ENCODE measurements around the gene CEP170. TPM values are rescaled to one million over a fixed set of nuclear protein-coding genes. Genes with fewer than 3 reads are reported as not detected.
A peak's percentile ranks its signal among the peaks of the same experiment; 100 is the strongest.

Gene CEP170
- total RNA-seq, result 40.8 TPM

DNA sequence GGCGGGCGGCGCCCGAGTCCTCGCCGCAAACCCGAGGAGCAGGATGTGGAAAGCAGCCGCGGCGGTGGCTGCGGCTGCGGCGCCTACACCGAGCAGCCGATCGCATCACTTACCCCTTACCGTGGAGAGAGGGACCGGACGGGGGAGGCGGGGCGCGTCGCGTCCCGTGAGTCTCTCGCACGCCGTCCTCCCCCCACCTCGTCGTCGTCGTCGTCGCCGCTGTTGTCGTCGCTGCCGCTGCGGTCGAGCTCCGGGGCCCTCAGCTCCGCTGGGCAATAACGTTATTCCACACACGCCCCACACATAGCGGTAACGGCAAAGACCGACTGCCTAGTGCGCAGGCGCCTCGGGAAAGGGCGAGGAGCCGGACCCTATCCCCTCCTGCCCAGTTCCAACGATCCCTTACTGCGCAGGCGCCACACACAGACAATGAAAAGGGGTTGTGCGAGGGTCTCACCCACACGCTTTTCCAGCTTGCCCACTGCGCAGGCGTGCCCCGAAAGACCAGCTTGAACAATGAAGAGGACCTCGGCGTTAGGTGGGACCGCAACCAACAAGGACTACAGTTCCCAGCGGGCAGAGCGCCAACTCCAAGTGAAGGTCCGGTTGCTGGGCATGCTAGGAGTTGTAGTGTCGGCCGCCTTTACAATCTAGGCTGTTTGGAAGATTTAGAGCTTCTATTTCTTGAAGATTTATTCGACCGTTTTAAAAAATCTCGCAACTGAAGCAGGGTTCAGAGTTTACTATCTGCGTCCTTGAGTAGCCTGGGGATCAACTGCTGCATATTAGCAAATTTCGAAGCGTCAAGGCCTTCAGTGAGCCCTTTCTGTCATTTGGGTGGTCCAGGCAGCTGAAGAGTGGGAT lies at the start of gene CEP170:
CEP170 (minus strand) TSS at position 355 of the 864 bp plus-strand sequence. CDS start 30,001 bp downstream, outside the sequence.
- DNase-seq (ENCODE audit: low spot score), result peak; percentile 93

GRCh38 chr1:243301059-243301458 lies 46.0 kb upstream of the CEP170 start:
- no peak for DNase-seq (ENCODE audit: low spot score)

DNA sequence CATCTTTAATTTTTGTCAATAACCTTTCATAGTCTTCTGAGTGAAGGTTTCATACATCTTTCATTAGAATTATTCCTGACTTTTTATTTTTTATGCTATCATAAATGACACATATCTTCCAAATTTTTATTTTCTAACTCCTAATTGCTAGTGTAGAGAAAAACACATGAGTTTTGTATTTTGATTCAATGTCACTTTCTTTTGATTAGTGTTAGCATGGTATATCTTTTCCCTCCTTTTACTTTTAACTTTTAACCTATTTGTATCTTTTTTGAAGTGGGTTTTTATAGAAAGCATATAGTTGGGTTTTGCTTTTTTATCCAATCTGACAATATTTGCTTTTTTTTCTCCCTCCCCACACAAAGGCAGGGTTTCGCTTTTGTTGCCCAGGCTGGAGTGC lies 44.0 kb upstream of the CEP170 start:
- no peak for DNase-seq (ENCODE audit: low spot score)

DNA sequence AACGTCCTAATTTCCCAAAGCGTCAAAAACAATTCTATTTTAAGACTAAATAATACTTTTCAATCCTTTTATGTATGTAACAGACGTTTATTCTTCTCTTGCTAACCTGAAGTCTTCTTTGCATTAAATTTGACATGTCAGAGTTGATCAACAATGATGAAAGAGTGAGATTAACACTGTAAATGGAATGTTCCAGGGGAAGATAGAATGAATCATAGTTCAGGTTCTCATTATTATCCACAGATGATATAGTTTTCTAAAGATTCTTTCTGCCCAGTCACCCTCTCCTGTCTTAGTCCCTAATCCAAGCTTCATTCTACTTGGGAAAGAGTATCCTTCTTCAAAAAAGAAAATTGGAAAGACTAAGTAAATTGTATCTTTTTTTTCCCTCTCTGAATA lies 39.6 kb upstream of the CEP170 start:
- no peak for DNase-seq (ENCODE audit: low spot score)

DNA sequence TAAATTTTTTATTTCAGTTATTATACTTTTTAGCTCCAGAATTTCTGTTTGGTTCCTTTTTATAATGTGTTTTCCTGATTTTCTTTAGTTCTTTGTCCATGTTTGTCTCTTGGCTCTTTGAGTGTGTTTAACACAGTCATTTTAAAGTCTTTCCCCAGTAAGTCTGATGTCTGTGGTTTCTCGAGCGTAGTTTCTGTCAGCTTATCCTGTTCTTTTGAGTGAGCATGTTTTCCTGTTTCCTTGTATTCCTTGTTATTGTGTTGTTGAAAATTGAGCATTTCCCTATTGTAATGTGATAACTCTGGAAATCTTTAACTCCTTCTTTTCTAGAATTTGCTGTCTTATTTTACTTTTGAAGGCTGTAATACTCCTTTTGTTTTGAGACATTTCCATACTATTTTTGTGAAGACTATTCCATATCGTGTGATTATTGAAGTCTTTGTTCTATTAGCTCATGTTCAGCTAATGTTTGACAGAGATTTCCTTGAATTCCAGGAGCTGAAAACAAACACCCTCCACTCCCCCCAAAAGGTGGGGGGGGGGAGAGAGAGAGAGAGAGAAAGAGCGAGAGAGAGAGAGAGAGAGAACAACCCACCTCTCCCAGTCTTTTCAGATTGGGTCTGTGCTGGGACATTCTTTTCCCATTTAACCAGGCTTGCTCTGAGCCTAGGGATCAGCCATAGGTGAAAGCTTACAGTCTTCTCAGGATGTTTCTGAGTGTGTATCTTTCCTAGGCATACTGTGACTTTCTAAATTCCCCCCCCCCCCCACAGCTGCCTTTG lies 39.1 kb upstream of the CEP170 start:
- DNase-seq (ENCODE audit: low spot score), result no peak

- DNase-seq (ENCODE audit: low spot score), result no peak
These were observed 37.0 kb upstream of the CEP170 start for GRCh38 chr1:243292117-243292516.

- no peak for DNase-seq (ENCODE audit: low spot score)
These were observed 36.2 kb upstream of the CEP170 start for GRCh38 chr1:243291292-243291691.

DNA sequence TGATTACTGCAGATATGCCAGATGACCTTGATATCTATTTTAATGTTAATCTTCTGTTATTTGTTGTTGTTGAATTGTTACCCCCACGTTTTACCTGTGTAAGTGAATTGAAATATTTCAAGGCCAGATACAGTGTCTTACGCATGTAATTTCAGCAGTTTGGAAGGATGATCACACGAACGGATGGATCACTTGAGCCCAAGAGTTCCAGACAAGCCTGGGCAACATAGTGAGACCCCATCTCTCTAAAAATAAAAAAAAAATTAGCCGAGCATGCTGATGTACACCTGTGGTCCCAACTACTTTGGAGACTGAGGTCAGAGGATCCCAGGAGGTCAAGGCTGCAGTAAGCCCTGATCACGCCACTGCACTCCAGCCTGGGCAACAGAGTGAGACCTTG lies 33.0 kb upstream of the CEP170 start:
- DNase-seq (ENCODE audit: low spot score), result no peak

DNA sequence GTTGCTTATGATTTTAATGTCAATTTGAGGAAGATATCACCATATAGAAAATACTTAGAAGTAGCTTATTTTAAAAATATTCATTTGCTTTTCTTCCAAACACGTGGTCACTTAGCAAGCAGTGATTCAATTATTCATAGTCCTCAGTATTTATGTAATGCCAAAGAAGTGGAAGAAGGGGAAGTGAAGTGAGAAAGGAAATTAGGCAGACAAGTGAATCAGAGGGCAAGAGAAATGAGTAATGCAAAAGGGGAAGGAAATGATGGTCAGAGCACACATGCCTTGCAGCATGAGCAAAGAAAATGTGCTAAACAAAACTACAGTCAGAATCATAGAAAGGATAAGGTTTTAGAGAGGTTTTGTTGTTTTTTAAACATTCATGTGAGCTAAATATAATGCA lies 32.6 kb upstream of the CEP170 start:
- no peak for DNase-seq (ENCODE audit: low spot score)

DNA sequence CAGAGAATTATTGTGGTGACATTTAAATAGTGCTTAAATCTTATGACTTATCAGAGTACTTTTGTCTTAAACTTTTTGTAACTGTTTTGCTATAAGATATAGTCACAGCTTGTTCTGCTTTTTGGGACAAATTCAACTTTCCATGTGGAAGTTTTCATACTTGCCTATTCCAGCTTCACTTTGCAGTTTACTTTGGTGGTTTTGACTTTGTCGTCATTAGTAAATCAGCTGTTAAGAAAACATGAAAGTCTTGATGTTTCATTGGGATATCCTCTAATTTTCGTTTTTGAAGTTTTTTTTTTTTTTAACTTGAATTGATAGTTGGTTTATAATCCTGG lies 32.0 kb upstream of the CEP170 start:
- DNase-seq (ENCODE audit: low spot score), result no peak

- DNase-seq (ENCODE audit: low spot score), result no peak
These were observed 31.5 kb upstream of the CEP170 start for GRCh38 chr1:243286409-243287122.

DNA sequence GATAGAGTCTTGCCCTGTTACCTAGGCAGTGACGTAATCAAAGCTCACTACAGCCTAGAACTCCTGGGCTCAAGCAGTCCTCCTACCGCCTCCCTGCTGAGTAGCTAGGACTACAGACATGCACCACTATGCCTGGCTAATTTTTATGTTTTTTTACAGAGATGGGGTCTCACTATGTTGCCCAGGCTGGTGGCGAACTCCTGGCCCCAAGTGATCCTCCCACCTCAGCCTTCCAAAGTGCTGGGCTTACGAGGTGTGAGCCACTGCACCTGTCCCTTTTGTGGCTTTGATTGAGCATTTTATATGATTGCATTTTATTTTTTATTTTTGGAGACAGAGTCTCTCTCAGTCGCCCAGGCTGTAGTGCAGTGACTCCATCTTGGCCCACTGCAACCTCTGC lies 26.6 kb upstream of the CEP170 start:
- DNase-seq (ENCODE audit: low spot score), result no peak

GRCh38 chr1:243280571-243281129 lies 25.6 kb upstream of the CEP170 start:
- DNase-seq (ENCODE audit: low spot score), result no peak

- no peak for DNase-seq (ENCODE audit: low spot score)
These were observed 20.2 kb upstream of the CEP170 start for GRCh38 chr1:243275316-243275715.

DNA sequence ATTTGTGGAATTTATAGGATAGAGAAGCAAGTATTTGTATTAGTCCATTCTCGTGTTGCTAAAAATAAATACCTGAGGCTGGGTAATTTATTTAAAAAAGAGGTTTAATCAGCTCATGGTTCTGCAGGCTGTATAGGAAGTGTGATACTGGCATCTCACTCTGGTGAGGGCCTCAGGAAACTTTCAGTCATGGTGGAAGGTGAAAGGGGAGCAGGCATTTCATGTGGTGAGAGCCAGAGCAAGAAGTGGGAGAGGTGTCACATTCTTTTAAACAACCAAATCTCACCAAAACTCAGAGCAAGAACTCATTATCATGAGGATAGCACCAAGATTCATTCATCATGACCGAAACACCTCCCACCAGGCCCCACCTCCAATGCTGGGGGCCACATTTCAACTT lies 18.9 kb upstream of the CEP170 start:
- no peak for DNase-seq (ENCODE audit: low spot score)

DNA sequence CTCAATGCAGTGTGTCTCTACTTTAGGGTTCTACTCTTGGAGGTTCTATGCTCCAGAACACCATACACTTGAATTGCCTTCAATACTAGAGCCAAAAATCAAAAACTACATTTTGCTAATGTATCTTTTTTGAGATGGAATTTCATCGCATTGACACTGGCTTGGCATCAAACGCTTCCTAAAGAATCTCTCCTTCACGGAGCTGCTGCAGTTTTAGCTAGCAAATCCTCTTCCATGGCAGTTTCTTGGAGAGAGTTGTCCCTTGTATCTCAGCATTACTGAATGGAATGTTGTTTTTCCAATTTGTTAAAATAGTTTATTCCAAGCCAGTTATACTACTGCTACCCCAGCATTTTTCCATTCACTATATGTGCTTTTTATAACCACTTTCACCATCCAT lies 18.4 kb upstream of the CEP170 start:
- DNase-seq (ENCODE audit: low spot score), result no peak

DNA sequence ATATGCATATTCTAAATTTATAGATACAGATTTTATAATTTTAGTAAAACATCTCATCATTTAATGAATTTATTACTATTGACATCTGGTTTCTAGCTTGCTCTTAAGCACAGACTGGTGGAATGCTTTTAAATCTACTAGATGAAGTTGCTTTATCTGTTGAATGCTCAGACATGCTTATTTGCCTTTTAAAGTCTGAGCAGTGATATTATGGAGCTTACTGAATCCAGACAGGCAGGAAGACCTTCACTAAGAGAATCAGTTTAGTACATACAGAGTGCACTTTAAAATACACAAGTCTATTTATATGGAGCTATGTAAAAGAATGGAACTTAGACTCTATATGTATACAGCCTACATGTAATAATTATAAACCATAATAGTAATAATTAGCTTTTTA lies 17.3 kb upstream of the CEP170 start:
- no peak for DNase-seq (ENCODE audit: low spot score)

- DNase-seq (ENCODE audit: low spot score), result no peak
These were observed 16.9 kb upstream of the CEP170 start for GRCh38 chr1:243271996-243272395.

DNA sequence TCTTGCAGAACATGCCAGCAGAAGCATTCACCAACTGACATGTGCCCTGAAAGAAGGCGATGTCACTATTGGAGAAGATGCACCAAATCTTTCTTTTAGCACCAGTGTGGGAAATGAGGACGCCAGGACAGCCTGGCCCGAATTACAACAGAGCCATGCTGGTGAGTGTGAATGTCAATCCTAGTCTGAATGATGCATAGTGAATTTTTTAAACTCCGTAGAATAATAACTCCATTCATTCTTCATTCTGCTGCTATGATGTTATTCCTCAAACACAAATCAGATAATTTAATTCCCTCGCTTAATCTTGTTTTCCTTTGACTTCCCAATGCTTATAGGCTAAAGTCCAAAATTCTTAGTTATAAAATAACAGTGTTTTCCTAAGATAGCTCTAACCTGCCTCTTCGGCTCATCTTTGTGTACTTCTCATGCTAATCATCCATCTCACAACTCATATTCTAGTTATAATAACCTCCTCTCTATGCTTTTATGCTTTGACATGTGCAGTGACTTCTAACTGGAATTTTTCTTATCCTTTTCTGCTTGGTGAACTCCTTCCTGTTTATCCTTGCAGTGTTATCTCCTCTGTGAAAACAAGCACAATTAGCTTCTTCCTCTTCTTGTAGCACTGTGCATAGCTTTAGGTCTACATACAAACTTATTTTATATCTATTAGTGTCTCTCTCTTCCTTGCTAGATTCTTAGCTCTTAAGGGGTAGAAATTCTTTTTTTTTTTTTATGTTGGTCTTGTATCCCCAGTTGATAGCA lies 15.2 kb upstream of the CEP170 start:
- no peak for DNase-seq (ENCODE audit: low spot score)

DNA sequence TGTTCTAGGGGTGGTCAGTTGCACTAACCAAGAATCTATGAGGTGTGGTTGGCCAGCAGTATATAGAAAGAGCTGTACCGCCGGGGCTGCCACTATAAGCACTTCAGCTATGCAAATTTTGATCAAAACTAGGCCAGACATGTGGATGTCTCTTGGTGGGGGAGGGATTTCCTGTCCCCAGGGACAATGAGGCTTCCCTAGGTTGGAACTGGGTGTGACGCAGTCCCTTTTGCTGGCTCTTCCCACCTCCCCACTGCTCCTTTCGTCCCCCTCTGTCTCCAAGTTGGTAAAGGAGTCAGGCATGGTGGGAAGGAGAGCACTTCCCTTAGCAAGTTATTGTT lies 14.3 kb upstream of the CEP170 start:
- DNase-seq (ENCODE audit: low spot score), result no peak

DNA sequence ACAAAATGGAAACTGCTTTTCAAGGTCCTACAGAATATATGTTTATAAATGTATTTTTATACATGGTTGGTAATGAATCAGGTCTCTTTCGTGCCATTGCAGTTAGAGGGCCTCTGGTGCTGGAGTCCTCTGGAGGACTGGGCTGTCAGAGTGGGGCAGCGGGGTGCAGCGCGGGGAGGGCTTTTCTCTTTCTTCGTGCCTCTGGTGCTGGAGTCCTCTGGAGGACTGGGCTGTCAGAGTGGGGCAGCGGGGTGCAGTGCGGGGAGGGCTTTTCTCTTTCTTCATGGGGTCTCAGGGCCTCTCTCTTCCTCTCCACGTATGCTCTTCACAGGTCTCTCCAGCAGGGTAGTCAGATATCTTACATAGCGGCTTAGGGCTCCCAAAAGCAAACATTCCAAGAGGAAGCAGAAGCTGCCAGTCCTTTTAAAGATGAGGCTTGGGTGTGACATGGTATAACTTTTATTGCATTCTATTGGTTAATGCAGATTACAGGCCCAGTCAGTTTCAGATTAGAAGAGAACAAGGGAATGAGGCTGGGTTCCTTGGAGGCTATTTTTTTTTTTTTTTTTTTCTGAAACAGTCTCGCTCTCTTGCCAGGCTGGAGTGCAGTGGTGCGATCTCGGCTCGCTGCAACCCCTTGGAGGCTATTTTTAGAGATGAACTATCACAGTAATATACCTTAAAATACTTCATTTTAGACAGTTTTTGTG lies 13.8 kb upstream of the CEP170 start:
- DNase-seq (ENCODE audit: low spot score), result no peak

Measured in ureter (tissue), 1 donor.